ENCODE data around the gene RNF133. TPM values are rescaled to one million over a fixed set of nuclear protein-coding genes. Genes with fewer than 3 reads are reported as not detected.

RNF133 gene
- total RNA-seq, 4 donors from 2014 or later = 0.16 TPM; not detected in 3

GRCh38 chr7:122727759-122728158, 28.8 kb upstream of the RNF133 start:
- H3K4me3 ChIP-seq (ENCODE audit: low read depth, poor library complexity, severe bottlenecking) = no peak overlapping the region
- no peak for TF ChIP-seq CTCF (IDR thresholded peaks at IDR 0.05)
- no peak for TF ChIP-seq POLR2A (IDR thresholded peaks at IDR 0.05)
- intact Hi-C loops (cut with DNase I; ENCODE audit: low total_unique reads) = no loop called here
- DNase-seq (ENCODE audit: low spot score in 2 of 2) = no peak
- WGBS, 2 donors = 77 to 80% methylated on average over 1 of the region's 1 CpG

- intact Hi-C loops (cut with DNase I; ENCODE audit: low total_unique reads) = no loop called here
- TF ChIP-seq CTCF (IDR thresholded peaks at IDR 0.05) = no peak
- no peak overlapping the region for H3K4me3 ChIP-seq (ENCODE audit: low read depth, poor library complexity, severe bottlenecking)
- no peak for DNase-seq (ENCODE audit: low spot score in 2 of 2)
Observed at GRCh38 chr7:122727354-122727753, 28.4 kb upstream of the RNF133 start.

- 64 to 74% methylated on average over 2 of the region's 2 CpGs for WGBS, 2 donors
- no peak for DNase-seq (ENCODE audit: low spot score in 2 of 2)
- no peak overlapping the region for H3K4me3 ChIP-seq (ENCODE audit: low read depth, poor library complexity, severe bottlenecking)
- TF ChIP-seq POLR2A (IDR thresholded peaks at IDR 0.05) = no peak
- TF ChIP-seq CTCF (IDR thresholded peaks at IDR 0.05) = no peak
- intact Hi-C loops (cut with DNase I; ENCODE audit: low total_unique reads) = no loop called here
Observed at GRCh38 chr7:122726881-122727280, 28.0 kb upstream of the RNF133 start.

GRCh38 chr7:122724366-122724765, 25.4 kb upstream of the RNF133 start:
- no peak for DNase-seq (ENCODE audit: low spot score in 2 of 2)

GRCh38 chr7:122719010-122719578, 20.2 kb upstream of the RNF133 start:
- no peak for TF ChIP-seq CTCF (IDR thresholded peaks at IDR 0.05)
- no peak overlapping the region for H3K4me3 ChIP-seq (ENCODE audit: low read depth, poor library complexity, severe bottlenecking)
- WGBS, 2 donors = 80 to 83% methylated on average over 4 of the region's 4 CpGs
- no peak for DNase-seq (ENCODE audit: low spot score in 2 of 2)
- intact Hi-C loops (cut with DNase I; ENCODE audit: low total_unique reads) = no loop called here

More at GRCh38 chr7:122724366-122724765, 25.4 kb upstream of the RNF133 start:
- no peak for TF ChIP-seq CTCF (IDR thresholded peaks at IDR 0.05)
- no peak for TF ChIP-seq POLR2A (IDR thresholded peaks at IDR 0.05)
- intact Hi-C loops (cut with DNase I; ENCODE audit: low total_unique reads) = no loop called here
- no peak overlapping the region for H3K4me3 ChIP-seq (ENCODE audit: low read depth, poor library complexity, severe bottlenecking)
- WGBS, 2 donors = 90 to 92% methylated on average over 4 of the region's 4 CpGs
